ENCODE measurements around the gene WDFY4.

The WDFY4 gene

DNA sequence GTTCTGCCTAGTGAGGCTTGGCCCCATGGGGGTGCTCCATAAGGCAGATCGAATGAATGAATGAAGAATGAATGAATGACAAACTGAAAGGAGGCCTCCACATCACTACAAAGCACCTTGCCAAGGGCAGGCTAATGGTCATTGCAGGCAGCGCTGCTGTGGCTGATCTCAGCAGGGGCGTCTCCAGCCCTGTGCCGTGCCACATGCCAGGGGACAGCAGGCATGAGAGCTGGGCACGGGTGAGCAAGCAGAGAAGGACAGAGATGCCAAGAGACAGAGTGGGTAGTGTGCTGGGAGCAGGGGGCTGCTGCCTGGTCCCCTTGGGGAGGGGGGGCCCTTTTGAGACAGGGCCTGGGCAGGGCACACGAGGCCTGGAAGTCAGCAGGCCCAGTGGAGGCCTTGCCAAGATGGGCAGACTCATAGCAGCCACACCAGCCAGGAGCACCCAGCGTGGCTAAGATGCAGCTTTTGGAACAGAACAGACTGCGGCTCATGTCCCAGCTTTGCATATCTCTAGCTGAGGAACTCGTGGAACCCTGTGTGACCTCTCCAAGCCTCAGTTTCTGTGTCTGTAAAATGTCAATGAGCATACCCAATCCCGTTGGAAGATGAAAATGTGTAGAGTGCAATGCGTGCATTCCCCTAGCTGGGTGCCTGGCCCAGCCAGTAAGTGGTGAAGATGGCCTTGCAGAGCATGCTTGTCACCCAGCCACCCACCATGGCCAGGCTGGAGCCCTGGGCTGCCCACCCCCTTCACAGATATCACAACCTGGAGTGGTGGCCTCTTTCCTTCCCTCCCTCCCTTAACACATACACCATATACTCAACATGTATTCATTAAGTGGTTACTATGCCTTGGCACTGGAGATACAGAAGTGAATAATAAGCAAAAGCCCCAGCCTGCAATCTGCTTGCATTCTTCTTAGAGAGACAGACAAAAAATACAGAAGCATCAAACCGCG lies 316.0 kb downstream of the WDFY4 start:
- DNase-seq: no peak

DNA sequence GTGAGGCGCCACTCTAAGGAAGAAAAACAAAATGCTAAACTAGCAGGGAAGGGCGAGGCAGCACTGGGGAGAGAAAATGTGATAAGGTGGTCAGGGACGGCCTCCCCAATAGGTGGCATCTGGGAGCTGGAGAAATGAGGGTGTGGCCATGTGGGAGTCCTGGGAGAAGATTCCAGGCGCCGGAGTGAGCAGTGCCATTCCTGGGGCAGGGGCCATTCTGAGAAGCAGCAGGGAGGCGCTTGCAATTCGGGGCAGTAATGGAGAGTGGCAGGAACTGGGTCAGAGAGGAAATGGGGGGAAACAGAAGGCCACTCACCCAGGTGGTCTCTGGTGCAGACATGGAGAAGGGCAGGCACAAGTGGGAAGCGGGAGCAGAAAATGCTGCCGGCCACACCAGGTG lies 316.7 kb downstream of the WDFY4 start:
- no peak for DNase-seq

DNA sequence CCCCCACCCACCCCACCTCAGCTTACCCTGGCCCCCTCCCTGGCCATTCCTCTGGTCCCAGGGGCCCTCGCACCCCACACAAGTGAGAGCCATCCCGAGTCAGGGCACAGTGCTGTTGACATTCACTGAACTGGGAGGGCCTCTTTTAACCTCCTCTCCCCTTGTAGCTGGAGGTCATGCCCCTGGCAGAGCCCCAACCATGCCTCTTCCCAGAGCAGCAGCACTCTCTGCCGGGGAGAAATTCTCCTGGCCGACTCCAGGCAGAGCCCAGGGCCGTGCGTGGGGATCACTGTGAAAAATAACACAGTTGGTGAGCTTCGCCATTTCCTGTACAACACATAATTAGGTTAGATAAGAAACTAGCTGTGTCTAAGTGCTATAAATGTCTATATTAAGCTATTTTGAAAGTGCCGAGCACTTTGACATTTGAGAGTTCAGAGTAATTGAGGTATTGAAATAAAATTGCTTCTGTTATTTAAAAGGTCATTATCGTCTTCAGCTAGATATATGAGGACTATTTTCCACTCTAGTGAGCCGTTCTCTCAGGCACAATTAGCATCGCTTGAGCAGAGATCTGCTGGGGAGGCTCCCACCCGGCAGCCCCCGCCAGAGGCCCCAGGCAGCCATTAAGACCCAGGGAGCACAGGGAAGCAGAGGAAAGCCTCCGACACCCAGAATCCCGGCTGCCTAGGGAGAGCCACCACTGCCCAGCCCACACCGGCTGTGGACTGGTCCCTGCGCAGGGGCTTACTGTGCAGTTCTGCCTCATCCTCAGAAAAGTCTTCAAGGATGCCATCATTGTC lies 317.4 kb downstream of the WDFY4 start:
- DNase-seq: no peak

DNA sequence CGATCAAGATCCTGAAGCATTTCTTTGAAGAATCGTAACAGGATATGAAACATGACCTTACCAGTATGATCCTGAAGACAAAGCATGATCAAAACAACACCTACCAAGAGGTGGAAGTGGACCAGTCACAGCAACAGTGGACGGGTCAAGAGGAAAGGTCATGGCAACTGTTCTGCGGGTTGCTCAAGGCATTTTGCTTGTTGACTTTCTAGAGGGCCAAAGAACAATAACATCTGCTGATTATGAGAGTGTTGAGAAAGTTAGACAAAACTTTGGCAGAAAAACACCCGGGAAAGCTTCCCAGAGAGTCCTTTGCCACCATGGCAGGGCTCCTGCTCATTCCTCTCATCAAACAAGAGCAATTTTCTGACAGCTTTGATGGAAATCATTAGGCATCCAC lies 320.6 kb downstream of the WDFY4 start:
- DNase-seq: no peak

DNA sequence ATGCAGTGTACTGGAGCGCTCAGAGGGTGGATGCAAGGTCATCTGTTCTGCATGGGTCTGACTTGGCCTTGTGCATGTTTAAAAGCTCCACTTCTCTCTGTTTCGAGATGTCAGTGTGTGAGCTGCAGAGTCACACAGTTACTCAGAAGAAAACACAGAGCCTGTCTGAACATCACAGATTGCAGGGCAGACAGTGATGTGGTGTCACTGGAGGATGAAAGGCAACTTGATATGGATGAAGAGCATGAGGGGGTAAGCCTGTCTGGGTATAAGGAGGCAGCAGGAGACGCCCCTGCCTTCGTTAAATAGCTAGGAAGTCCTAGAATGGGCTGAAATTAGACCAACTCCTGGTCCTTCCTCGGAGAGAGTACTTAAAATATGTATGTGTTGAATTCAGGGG lies 322.5 kb downstream of the WDFY4 start:
- no peak for DNase-seq

DNA sequence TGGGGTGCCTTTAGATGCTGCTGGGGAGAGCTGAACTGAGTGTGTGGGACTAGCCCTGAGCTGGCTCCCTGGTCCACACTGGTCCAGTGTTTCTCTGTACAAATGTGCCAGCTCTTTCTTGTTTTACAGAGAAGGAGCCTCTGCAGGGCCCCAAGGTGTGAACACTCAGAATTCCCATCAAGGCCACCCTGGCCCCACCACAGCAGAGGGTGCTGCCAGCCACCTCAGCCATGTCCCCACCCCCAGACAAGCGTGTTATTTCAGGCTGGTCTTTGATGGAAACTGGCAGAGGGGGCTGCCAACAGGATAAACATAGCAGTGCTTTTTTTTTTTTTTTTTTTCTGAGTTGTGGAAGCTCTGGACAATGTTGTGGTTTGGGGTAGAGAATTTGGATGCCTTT lies 323.4 kb downstream of the WDFY4 start:
- no peak for DNase-seq

DNA sequence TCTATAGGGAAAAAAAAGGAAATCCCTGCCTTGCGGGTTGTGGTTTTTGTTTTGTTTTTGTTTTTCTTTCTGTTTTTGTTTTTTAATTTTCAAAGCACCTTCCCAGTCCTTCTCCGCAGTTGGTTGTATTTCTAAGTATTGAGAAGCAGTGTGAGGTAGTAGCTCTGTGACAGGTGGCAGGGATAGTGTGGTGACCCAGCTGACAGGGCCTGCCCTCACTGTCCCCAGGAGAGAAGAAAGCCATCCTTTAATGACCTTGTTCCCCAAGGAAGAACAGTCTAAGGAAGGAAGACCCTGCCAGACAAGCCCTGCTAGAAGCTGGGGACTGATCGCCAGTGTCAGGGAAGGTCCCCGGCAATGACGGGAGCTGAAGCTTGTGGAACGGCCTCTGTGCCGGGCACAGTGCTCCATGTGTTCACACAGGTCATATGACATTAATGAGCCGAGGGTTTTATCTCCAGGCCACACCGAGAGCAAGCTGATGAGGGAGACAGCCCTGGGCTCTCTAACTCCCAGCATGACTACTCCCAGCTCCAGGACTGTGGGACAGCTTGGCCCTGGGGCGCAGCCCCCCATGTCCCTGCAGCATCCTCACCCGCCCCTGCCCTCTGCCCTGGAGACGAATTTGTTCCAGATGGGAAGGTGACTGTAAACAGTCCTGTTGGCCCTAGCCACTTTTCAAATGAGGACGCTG lies 324.0 kb downstream of the WDFY4 start:
- DNase-seq: no peak

DNA sequence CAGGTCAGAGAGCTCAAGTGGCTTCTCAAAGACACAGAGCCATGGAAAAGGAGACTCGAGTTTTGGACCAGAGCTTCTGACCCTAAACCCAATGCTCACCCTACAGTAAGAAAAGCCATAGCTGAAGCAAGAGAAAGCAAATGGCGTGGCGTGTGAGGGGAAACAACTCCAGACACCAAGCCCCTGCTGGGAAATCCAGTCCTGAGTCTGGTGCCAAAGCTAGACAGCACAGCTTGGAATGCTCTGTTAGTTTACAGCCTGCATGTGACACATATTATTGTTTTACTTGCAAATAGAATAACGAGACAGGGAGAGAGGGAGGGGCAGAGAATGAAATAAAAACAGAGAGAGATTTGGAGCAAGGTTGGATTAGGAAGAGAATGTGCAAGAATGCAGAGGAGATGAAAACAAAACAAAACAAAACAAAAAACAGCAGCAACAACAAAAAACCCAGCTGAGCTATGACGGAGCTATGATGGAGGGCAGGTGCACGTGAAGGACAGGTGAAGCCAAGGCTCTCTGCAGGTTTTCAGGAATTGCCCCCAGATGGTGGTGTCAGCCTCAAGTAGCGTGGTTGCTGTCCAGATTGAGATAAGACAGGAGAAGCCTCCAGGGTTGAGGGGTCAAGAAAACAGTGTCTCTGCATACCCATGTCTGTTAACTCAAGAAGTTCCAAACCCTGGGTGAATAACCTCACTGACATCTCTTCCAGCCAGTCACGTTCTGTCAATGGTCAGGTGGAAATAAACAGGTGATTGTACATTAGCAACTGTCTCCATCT lies 324.7 kb downstream of the WDFY4 start:
- DNase-seq: no peak

DNA sequence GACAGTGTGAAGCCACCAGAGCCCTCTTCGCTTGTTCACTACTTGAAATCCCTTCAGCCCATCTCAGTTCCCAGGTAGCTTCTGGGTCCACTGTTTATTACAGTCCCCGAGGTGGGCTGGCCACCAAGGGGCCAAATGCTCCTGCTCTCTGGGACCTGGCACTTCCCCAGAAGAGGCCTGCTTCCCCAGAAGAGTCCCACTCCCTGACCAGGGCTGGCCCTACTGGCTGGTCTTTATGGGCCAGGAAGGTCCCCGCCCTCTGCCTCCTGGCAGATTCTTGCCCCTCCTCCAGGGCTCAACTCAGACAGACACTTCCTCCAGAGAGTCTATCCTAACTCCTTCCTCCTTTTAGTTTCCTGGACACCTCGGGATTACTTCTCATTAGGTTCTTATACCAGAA lies 325.6 kb downstream of the WDFY4 start:
- no peak for DNase-seq

DNA sequence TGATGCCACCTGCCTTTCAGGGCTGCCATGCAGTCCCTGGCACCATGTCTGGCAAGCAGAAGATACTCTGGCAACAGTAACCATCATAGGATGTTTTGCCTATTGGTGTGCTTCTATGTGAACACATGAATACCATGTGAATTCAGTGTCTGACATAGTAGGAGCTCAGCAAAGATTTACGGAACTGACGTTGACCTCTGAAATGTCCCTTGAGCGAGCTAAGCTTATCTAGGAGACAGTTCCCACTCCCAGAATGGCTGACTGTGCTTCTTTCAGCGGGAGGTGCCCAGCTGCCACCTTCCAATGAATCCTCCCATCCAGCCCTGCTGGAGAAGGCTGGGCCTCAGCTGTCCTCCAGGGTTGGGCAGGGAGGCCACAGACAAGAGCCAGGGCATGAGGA lies 326.2 kb downstream of the WDFY4 start:
- no peak for DNase-seq

DNA sequence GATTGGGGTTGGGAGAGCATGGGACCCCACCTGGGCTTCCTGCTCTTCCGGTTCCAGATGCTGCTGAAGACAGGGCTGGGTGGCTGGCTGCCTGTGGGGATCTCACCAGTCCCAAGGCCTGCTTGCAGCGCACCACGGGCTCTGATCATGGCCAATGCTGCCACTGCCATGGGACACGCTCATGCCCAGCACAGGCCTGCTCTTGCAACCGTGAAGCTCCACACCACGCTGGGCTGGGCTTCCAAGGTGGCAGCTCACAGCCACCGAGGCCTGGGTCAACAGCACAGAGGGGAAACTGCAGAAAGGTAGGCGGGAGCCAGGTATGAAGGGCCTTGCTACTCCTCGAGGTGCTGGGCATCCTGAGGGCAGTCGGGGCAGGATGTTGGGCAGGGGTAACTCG lies 327.1 kb downstream of the WDFY4 start:
- DNase-seq: no peak

DNA sequence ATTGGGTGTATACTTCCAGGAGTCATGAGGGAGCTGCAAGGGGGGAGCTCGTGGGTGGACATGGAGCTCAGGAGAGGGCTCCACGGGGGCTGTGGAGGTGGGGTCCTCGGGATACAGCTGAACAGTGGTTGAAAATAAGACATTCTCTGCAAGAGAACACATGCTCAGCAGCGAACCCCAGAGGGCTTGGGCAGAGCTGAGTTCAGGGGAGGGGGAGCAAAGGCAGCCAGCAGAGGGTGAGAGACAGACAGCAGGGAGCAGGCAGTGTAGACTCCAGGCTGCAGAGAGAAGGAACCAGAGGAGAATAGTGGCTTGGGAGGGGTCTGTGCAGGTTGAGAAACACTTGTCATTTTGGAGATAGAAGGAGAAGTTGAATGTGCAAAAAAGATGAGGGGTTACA lies 327.9 kb downstream of the WDFY4 start:
- DNase-seq: no peak

DNA sequence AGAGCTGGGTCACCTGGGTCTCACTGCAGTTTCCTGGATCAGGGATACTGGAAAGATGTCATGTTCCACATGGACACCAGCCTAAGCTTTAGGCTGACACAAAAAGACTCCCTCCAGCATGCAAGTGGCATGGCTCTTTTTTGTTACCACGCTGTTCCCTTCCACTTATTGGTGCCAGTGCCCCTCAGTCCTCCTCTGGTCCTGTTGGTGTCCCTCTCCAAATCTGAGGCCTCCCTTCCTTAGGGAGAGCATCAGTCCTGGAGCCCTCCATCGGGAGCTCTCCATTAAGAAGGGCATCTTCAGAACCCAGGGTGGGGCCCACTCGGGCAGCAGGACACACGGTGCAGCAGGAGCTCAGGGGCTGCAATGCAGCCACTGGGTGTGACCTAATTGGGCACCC lies 331.0 kb downstream of the WDFY4 start:
- DNase-seq: no peak

DNA sequence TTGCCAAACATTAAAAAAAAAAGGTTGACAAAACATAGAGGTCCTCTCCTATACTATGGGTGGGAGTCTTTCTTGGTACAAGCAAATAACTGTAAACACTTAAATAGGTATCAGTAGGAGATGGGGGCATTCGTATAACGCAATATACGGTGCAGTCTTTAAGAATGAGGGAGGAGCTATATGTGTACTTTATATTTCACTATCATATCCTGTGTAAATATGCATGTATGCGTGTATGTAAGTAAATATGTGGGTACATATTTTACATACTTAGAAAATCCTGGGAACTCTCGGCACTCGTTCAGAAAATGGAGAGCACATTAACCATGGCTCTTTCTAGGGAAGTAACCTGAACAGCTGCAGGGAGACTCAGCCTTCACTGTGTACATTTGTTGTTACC lies 337.0 kb downstream of the WDFY4 start:
- DNase-seq: no peak

DNA sequence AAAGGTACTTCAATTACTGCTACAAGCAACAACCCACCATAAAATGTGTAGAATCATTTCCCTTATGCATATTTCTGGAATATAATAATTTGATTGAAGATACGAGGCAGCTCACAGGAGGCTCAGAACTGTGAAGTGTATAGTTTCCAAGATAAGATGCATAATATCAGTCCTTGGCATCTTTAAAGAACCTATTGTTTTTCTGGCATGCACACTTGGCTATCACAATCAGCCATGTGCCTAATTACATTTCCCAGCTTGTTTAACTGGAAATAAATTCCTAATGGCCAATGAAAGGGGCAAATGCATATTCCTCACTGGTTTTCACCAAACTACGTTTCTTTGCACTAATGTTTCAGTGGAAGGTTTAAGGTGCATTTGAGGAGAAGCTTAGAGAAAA lies 338.4 kb downstream of the WDFY4 start:
- DNase-seq: no peak

DNA sequence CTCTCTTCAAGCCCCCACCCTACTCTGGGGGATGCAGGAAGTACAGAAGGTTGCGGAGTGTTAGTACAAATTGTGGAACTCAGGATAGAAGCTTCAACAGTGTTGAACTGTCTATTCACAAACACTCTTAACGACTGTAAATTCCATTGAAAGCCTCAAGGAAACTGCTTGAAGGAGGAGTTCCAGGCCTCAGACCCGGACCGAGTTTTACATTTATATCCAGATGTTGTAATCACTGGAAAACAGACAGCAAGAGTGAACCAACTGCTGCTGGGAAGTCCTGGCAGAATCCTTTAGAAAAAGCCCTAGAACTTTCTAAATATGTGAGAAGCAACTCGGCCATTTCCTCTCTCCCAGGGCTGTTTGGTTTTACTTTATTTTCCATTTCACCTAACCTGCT lies 339.1 kb downstream of the WDFY4 start:
- no peak for DNase-seq

DNA sequence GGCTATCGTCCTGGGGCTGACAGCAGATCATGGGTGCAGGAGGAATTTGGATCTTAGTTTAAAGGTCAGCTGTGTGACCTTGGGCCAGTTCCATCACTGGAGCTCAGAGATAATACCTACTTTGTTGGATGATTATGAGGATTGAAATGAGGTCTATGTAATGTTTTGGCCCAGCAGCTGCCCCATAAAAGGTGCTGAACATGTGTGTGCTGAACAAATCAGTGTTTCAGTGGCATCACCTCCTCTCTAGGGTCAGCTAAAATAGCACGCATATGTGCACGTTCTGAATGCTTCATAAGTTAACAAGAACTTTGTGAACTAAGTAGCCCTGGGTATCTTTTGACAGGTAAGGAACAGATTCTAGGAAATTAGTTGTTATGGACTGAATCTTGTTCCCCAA lies 339.8 kb downstream of the WDFY4 start:
- DNase-seq: no peak

DNA sequence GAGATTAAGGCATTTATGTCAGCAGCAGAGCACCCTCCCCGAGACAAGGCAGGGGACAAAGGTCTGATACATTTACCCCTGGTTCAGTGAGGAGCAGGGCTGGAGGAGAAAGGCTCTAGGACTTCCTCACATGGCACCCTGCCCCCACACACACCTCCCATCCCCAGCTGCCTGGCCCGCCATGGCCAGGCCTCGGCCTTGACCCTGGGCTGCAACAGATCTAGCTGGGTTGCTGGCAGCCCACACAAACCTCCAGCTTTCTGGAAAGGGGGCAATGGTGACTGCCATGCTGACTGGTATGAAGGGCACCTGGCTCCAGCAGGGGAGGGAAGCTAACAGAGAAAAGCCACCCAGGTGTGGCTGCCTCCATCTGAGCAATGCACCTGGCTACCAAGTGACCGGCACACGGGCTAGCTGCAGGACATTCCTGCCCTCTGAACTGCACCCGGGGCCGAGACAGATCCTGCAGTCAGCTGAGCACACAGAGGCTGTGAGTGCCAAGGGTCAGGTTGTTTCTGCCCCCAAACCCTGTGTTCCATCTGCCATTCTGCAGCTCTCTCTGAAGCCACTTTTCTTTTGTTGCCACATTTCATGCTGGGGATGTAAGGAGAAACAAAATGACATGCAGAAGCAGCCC lies 340.8 kb downstream of the WDFY4 start:
- no peak for DNase-seq

DNA sequence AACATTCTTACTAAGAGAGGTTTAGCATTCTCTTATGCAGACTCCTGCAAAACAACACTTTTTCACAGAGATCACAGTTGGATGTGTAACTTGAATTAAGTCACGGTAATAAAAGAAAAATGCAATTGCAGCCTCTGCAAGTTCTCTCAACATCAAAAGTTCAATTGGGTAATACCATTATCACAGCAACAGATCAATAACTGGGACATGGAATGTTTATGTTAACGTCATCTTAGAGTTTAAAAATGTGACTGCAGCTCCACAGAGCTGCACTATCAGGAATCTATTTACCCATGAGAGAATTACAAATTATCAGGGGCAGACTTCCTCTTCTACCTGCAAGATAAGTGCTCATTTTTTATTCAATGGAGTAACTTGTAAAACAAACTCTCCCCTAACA lies 344.0 kb downstream of the WDFY4 start:
- no peak for DNase-seq

DNA sequence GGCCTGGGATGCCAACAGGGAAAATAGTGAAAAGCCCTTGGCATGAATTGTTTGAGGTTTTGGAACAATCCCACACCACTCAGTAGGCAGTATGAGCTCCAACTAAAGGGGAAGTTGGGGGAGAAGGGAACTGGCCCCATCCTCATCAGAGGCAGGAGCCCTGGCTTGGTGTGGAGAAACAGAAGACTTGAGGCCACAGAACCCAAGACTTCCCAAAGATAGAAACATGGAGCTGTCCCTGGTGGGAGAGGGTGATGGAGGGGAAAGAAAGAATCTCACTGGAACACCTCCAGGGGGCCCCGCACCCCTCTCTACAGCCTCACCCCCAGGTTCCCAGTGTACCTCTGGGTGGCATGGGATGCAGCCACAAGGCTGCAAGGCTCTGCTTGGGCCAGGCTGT lies 345.0 kb downstream of the WDFY4 start:
- DNase-seq: no peak
